Measurements from ENCODE around the gene MRPL55. TPM values are rescaled to one million over a fixed set of nuclear protein-coding genes. Genes with fewer than 3 reads are reported as not detected.

Gene MRPL55
- total and polyA plus RNA-seq, 2 experiments from 2014 or later: 92.4 to 172 TPM

GRCh38 chr1:228093050-228093906, 15.8 kb downstream of the MRPL55 start:
- no peak for DNase-seq (ENCODE audit: low spot score)
- H3K36me3 Mint-ChIP-seq (ENCODE audit: low read depth): peaks cover 53% of the 10 kb centered on the region
- peaks cover 86% of the 10 kb centered on the region for H3K79me2 ChIP-seq (replicated peaks; ENCODE audit: insufficient read depth)

More at GRCh38 chr1:228093050-228093906, 15.8 kb downstream of the MRPL55 start:
- Mint-ChIP-seq H3K9me3 (peaks cover 11% of the 10 kb centered on the region), H3K27me3 (ENCODE audit: insufficient read depth, low read depth, poor library complexity) (peaks cover 9% of the 10 kb centered on the region), H3K27ac (no peak overlapping the region), H3K4me3 (no peak overlapping the region), H3K4me1 (peaks cover 21% of the 10 kb centered on the region)
- no peaks in the 10 kb centered on the region; the same call in 1 of the 2 replicates for H3K4me1 ChIP-seq (ENCODE audit: insufficient read depth)
- no peak overlapping the region for H2AFZ ChIP-seq
- H3K4me2 ChIP-seq: no peak overlapping the region
- no peaks in the 10 kb centered on the region for H3K9me2 ChIP-seq (ENCODE audit: insufficient read depth)
- ATAC-seq: no peak
- no peaks in the 10 kb centered on the region for H3K36me3 ChIP-seq (ENCODE audit: insufficient read depth)
- peaks cover 82% of the 10 kb centered on the region for H4K20me1 ChIP-seq (replicated peaks; ENCODE audit: insufficient read depth)
- TF ChIP-seq ZNF462 (CRISPR knock-in tag; IDR thresholded peaks at IDR 0.05): no peak
- TF ChIP-seq CREB1 (CRISPR knock-in tag; IDR thresholded peaks at IDR 0.05; ENCODE audit: low read depth): no peak
- no peak for TF ChIP-seq JUNB (IDR thresholded peaks at IDR 0.05; ENCODE audit: unreplicated experiment)
- no peak for TF ChIP-seq ZNF331 (CRISPR knock-in tag; IDR thresholded peaks at IDR 0.05; ENCODE audit: low read depth)
- TF ChIP-seq EZH2 (IDR thresholded peaks at IDR 0.05; ENCODE audit: low read depth, unreplicated experiment): no peak
- no peak for TF ChIP-seq ZNF114 (CRISPR knock-in tag; IDR thresholded peaks at IDR 0.05)
- TF ChIP-seq CTCF (conservative IDR thresholded peaks at IDR 0.05; ENCODE audit: low read depth in 2 of 2): no peak
- no peak for TF ChIP-seq REST (IDR thresholded peaks at IDR 0.05; ENCODE audit: unreplicated experiment)
- no peak for TF ChIP-seq STAT1 (IDR thresholded peaks at IDR 0.05; ENCODE audit: unreplicated experiment)
- no peak for TF ChIP-seq NANOG (IDR thresholded peaks at IDR 0.05; ENCODE audit: borderline replicate concordance)
- no peak for TF ChIP-seq EZH2phosphoT487 (IDR thresholded peaks at IDR 0.05; ENCODE audit: unreplicated experiment)
- no peak for TF ChIP-seq POLR2AphosphoS5 (IDR thresholded peaks at IDR 0.05; ENCODE audit: low read depth)
- no peak for TF ChIP-seq ETS1 (IDR thresholded peaks at IDR 0.05)
- no peak overlapping the region for H3K4me3 ChIP-seq
- no peaks in the 10 kb centered on the region for H3K27me3 ChIP-seq (ENCODE audit: insufficient read depth)
- no peak overlapping the region for H3K27ac ChIP-seq (ENCODE audit: low read depth)
- no peaks in the 10 kb centered on the region for H3F3A ChIP-seq (replicated peaks; ENCODE audit: low read depth)

Measured in GM23338 (cell line).